Measurements from ENCODE around the gene ARIH2. TPM values are rescaled to one million over a fixed set of nuclear protein-coding genes. Genes with fewer than 3 reads are reported as not detected.

Gene ARIH2
- total RNA-seq, 1 donor from 2014 or later, result 82.5 TPM

DNA sequence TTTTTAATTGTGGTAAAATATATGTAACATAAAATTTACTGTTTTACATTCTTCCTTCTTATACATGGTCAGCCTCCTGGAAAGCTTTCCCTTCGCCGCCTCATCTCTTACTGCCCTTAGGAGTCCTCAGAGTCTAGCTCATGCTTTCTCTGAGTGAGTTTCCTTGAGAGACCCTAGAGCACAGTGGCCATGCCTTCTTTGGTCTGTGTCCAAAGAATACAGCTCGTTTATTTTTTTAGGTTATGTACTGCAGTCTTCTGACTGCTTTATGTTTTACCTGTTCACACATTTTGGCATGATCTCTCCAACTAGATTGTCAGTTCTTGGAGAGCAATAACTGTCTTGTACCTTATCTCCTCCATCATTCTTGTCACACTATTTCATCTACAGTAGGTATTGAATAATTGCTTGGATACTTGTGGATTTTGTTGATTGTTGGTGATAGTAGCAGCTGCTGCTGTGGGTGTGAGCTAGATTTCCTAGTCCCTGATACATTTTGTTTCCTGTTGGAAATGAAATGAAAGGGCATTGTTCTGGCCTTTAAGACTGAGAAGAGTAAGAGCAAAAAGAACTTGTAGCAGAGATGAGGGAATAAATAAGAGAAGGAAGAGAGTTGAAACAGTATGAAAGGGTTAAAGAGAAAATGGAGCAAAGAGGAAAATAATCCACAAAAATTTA is 10.9 kb downstream of the ARIH2 start:
- peak overlapping the region; percentile 25 for H3K27ac Mint-ChIP-seq (ENCODE audit: unreplicated experiment)
- H3K9me3 Mint-ChIP-seq (ENCODE audit: unreplicated experiment), result no peaks in the 10 kb centered on the region
- peaks cover 37% of the 10 kb centered on the region for H3K36me3 Mint-ChIP-seq (ENCODE audit: unreplicated experiment)
- TF ChIP-seq, protein P1, sequence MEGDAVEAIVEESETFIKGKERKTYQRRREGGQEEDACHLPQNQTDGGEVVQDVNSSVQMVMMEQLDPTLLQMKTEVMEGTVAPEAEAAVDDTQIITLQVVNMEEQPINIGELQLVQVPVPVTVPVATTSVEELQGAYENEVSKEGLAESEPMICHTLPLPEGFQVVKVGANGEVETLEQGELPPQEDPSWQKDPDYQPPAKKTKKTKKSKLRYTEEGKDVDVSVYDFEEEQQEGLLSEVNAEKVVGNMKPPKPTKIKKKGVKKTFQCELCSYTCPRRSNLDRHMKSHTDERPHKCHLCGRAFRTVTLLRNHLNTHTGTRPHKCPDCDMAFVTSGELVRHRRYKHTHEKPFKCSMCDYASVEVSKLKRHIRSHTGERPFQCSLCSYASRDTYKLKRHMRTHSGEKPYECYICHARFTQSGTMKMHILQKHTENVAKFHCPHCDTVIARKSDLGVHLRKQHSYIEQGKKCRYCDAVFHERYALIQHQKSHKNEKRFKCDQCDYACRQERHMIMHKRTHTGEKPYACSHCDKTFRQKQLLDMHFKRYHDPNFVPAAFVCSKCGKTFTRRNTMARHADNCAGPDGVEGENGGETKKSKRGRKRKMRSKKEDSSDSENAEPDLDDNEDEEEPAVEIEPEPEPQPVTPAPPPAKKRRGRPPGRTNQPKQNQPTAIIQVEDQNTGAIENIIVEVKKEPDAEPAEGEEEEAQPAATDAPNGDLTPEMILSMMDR (IDR thresholded peaks at IDR 0.05), result no peak
- H3K4me3 Mint-ChIP-seq (ENCODE audit: unreplicated experiment), result no peak overlapping the region
- no peak for DNase-seq (ENCODE audit: extremely low spot score, unreplicated experiment)
- peaks cover 45% of the 10 kb centered on the region for H3K4me1 Mint-ChIP-seq (ENCODE audit: unreplicated experiment)
- H3K27me3 Mint-ChIP-seq (ENCODE audit: unreplicated experiment), result no peaks in the 10 kb centered on the region

DNA sequence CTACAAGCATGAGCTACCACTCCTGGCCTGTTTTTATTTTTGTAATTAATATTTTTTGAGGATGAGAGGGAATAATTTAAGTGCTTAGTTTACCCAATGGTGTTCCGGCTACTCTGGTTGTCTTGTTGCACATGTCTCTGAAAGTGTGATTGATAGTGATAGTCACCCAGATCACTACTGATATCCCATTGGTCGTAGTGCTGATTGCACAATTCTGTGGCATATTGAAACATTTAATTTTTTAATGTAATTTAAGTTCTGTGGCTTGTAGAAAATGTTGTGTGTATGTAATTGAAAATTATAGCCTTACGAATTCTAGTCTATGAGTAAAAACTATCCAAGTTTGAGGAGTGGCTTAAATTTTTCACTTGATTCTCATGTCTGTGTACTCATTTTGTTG is 11.9 kb downstream of the ARIH2 start:
- peaks cover 41% of the 10 kb centered on the region for H3K36me3 Mint-ChIP-seq (ENCODE audit: unreplicated experiment)
- H3K4me1 Mint-ChIP-seq (ENCODE audit: unreplicated experiment), result peaks cover 45% of the 10 kb centered on the region
- H3K4me3 Mint-ChIP-seq (ENCODE audit: unreplicated experiment), result no peak overlapping the region
- no peak overlapping the region for H3K27ac Mint-ChIP-seq (ENCODE audit: unreplicated experiment)
- no peaks in the 10 kb centered on the region for H3K27me3 Mint-ChIP-seq (ENCODE audit: unreplicated experiment)
- no peak for DNase-seq (ENCODE audit: extremely low spot score, unreplicated experiment)
- TF ChIP-seq, protein P1 (IDR thresholded peaks at IDR 0.05), result no peak
- H3K9me3 Mint-ChIP-seq (ENCODE audit: unreplicated experiment), result no peaks in the 10 kb centered on the region

DNA sequence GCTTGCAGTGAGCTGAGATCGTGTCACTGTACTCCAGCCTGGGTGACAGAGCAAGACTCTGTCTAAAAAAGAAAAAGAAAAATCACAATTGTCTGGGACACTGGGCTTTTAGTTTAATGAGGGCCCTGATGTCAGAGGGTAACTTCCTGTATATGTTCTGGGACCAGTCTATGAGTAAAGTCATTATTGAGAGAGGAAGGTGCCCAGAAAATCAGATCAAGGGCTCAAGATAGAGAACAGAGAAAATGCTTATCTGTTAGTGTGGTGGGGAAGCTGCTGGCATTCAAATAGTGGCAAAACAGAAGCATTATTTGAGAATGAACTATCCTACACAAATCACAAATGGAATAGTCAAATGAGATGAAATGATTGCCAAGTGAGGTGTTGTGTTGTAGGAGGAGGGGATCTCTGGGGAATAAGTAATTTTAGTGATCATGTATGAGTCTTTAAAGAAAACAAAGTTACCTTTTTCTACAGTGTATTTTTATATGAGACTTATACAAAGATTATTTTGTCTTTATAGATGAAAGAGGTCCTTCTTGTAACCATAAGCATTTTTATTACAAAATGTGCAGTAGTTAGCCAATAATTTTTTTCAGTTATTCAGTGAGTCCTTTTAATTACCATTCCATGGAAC is 13.4 kb downstream of the ARIH2 start:
- Mint-ChIP-seq H3K4me1 (ENCODE audit: unreplicated experiment) (peaks cover 36% of the 10 kb centered on the region), H3K4me3 (ENCODE audit: unreplicated experiment) (no peak overlapping the region), H3K27ac (ENCODE audit: unreplicated experiment) (peak overlapping the region; percentile 32), H3K27me3 (ENCODE audit: unreplicated experiment) (no peaks in the 10 kb centered on the region), H3K9me3 (ENCODE audit: unreplicated experiment) (no peaks in the 10 kb centered on the region), H3K36me3 (ENCODE audit: unreplicated experiment) (peaks cover 41% of the 10 kb centered on the region)
- TF ChIP-seq, protein P1 (IDR thresholded peaks at IDR 0.05), result no peak
- DNase-seq (ENCODE audit: extremely low spot score, unreplicated experiment), result no peak

DNA sequence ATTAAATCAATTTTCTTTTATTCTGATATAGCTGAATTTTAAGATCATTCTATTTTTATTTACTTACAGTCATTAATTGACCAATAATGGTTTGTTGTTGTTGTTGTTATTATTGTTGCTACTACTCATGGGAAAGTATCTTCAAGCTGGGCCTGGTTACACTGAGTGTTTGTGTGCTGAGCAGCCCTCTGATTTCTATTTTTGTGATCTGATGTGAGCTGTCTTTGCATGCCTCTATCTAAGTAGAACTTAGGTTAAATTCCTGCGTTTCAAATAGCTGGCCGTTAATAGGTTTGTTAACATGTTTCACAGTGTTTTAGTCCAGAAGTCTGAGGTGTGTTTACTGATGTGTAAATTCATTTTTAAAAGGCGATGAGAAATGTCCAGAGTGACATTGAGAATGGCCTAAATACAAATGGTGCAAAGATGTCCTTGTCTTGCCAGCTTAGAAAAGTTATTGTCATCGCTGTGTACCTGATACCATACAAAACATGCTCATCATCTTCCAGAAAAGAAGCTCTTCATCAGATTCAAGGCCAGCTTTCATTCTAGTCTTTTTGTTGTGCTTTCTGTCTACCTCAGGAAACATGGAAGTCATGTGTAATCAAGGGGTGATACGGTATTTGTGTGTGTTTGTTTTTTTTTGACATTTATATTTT is 15.8 kb downstream of the ARIH2 start:
- H3K27me3 Mint-ChIP-seq (ENCODE audit: unreplicated experiment), result no peaks in the 10 kb centered on the region
- TF ChIP-seq, protein P1 (IDR thresholded peaks at IDR 0.05), result no peak
- H3K4me1 Mint-ChIP-seq (ENCODE audit: unreplicated experiment), result peaks cover 22% of the 10 kb centered on the region
- no peak for DNase-seq (ENCODE audit: extremely low spot score, unreplicated experiment)
- H3K27ac Mint-ChIP-seq (ENCODE audit: unreplicated experiment), result no peak overlapping the region
- peaks cover 29% of the 10 kb centered on the region for H3K36me3 Mint-ChIP-seq (ENCODE audit: unreplicated experiment)
- no peaks in the 10 kb centered on the region for H3K9me3 Mint-ChIP-seq (ENCODE audit: unreplicated experiment)
- no peak overlapping the region for H3K4me3 Mint-ChIP-seq (ENCODE audit: unreplicated experiment)

DNA sequence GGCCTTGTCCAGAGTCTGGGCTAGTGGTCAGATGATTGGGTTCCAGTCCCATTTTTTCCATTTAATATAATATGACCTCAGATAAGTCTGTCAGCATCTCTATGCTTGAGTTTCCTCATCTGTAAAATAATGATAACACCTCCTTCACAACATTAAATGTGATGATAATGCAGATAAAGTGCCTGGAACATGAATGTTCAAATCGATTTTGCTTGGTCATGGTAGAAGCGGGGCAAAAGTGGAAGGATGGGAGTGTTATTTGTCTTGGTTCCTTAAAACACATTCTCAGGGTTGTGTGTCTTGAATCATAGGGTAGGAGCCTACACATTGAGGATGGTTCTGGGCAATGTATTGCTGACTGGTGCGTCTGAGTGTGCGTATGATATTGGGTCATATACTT is 16.9 kb downstream of the ARIH2 start:
- no peak overlapping the region for H3K27ac Mint-ChIP-seq (ENCODE audit: unreplicated experiment)
- H3K4me3 Mint-ChIP-seq (ENCODE audit: unreplicated experiment), result no peak overlapping the region
- peaks cover 15% of the 10 kb centered on the region for H3K4me1 Mint-ChIP-seq (ENCODE audit: unreplicated experiment)
- peaks cover 26% of the 10 kb centered on the region for H3K36me3 Mint-ChIP-seq (ENCODE audit: unreplicated experiment)
- DNase-seq (ENCODE audit: extremely low spot score, unreplicated experiment), result no peak
- no peaks in the 10 kb centered on the region for H3K9me3 Mint-ChIP-seq (ENCODE audit: unreplicated experiment)
- no peaks in the 10 kb centered on the region for H3K27me3 Mint-ChIP-seq (ENCODE audit: unreplicated experiment)
- TF ChIP-seq, protein P1 (IDR thresholded peaks at IDR 0.05), result no peak

Data from osteocyte (in vitro differentiated cells).